K562 (cell line): ENCODE results near the gene KRTAP1-1. TPM values are rescaled to one million over a fixed set of nuclear protein-coding genes. Genes with fewer than 3 reads are reported as not detected.
"Not testable (repeated sequence)": the region's sequence is repeated elsewhere in the genome, so short reads cannot be mapped to it uniquely, and the experiment has no call there.

Experiments
- ATAC-seq: fragments of 200-7000 bp; cut with Tn5 transposase; 3 replicates; pipeline ENCODE4 v1.9.1; 2020; ENCODE audit warnings: moderate library complexity
- BruUV-seq: library from RNA; stranded (reverse); fragments of 400-500 nt; replicated peaks from 2 replicates; lab custom pipeline; 2021; lab: Mats Ljungman, UMichigan
- CTCF ChIA-PET: fragments of 300-600 bp; formaldehyde crosslinking; extraction: SDS; loops from one replicate; lab custom pipeline; 2021; ENCODE audit warnings: low intra/inter-chr PET ratio; lab: Yijun Ruan, JAX
- POLR2A ChIA-PET: fragments of 300-600, 350-650 bp; sonication (Branson Sonifier 250); formaldehyde crosslinking; extraction: SDS; loops from one replicate; lab custom pipeline; 2021; ENCODE audit warnings: antibody characterized with exemption, inconsistent platforms; lab: Yijun Ruan, JAX
- DNase-seq, 4 experiments: peaks; one replicate each; pipeline versions ENCODE4 v3.0.0 to v3.0.0-alpha.2; 2011 to 2018; ENCODE audit warnings: low spot score in 3 of 4, mixed read lengths in 3 of 4; ENCODE audit errors: extremely low read depth in 1 of 4
- FAIRE-seq: peaks from 2 replicates; lab custom pipeline; 2011; peaks lifted over from hg19 to GRCh38; lab: Jason Lieb, UNC
- H2AFZ ChIP-seq: 2 replicates; pipeline ENCODE4 v1.6.0; 2011; ENCODE audit warnings: low read depth, low read length, control low read depth, inconsistent platforms
- H3K27ac ChIP-seq: fragments of 200-600 bp; 3 replicates; pipeline ENCODE4 v1.8.0; 2011; ENCODE audit warnings: low read depth, mild to moderate bottlenecking, control low read depth, inconsistent platforms, low read length, moderate library complexity, mixed read lengths; ENCODE audit errors: extremely low read depth
- H3K27me3 ChIP-seq, 2 experiments: fragments of 300-600 bp in 1 of 2; 2 replicates in 1 of 2; 3 replicates in 1 of 2; pipeline versions ENCODE4 v1.6.0 to v1.8.0; 2011; ENCODE audit warnings: inconsistent platforms in 2 of 2, low read length in 2 of 2, mild to moderate bottlenecking in 1 of 2, mixed read lengths in 1 of 2, moderate library complexity in 1 of 2; ENCODE audit not compliant: control insufficient read depth in 2 of 2, insufficient read depth in 2 of 2
- H3K36me3 ChIP-seq: fragments of 300-600 bp; 3 replicates; pipeline ENCODE4 v1.8.0; 2011; ENCODE audit warnings: mild to moderate bottlenecking, low read length, inconsistent platforms; ENCODE audit not compliant: control insufficient read depth, insufficient read depth
- H3K4me1 ChIP-seq, 2 experiments: fragments of 200-600 bp in 1 of 2; replicated peaks in 1 of 2; 2 replicates in 1 of 2; 3 replicates in 1 of 2; pipeline versions ENCODE4 v1.5.1 to v1.8.0; 2011; ENCODE audit warnings: inconsistent platforms in 2 of 2, low read length in 2 of 2, mild to moderate bottlenecking in 1 of 2, mixed read lengths in 1 of 2, moderate library complexity in 1 of 2; ENCODE audit not compliant: control insufficient read depth in 2 of 2, insufficient read depth in 2 of 2
- H3K4me2 ChIP-seq: 2 replicates; pipeline ENCODE4 v1.6.1; 2011; ENCODE audit warnings: low read length, control low read depth, inconsistent platforms, mixed read lengths; ENCODE audit not compliant: insufficient read depth
- H3K4me3 ChIP-seq: fragments of 200-600 bp; sonication (generic), shearing (Covaris generic); 2 replicates; pipeline ENCODE4 v1.5.1; 2016; ENCODE audit warnings: control low read depth, inconsistent platforms
- H3K79me2 ChIP-seq: fragments of 200-600 bp; 3 replicates; pipeline ENCODE4 v1.8.0; 2011; ENCODE audit warnings: low read length, inconsistent platforms; ENCODE audit not compliant: control insufficient read depth, insufficient read depth
- H3K9ac ChIP-seq, 2 experiments: 2 replicates each; pipeline versions ENCODE4 v1.6.0 to v1.6.1; 2011; ENCODE audit warnings: low read depth in 2 of 2, low read length in 2 of 2, control low read depth in 1 of 2, inconsistent platforms in 1 of 2, mild to moderate bottlenecking in 1 of 2, mixed read lengths in 1 of 2; ENCODE audit not compliant: insufficient read depth in 1 of 2
- H3K9me1 ChIP-seq: one replicate; pipeline ENCODE4 v1.6.0; 2011; ENCODE audit warnings: inconsistent platforms, mild to moderate bottlenecking, low read length, moderate library complexity; ENCODE audit not compliant: control insufficient read depth, insufficient read depth
- H3K9me3 ChIP-seq: replicated peaks from 2 replicates; pipeline ENCODE4 v1.5.1; 2011; ENCODE audit warnings: low read depth, low read length, inconsistent platforms; ENCODE audit not compliant: control insufficient read depth, insufficient read depth
- H4K20me1 ChIP-seq: replicated peaks from 2 replicates; pipeline ENCODE4 v1.6.1; 2011; ENCODE audit warnings: low read length, inconsistent platforms, mixed read lengths; ENCODE audit not compliant: control insufficient read depth, insufficient read depth
- ASH1L ChIP-seq: fragments of 450-650 bp; IDR thresholded peaks from 2 replicates; pipeline ENCODE4 v1.6.1; 2018; ENCODE audit warnings: borderline replicate concordance, mild to moderate bottlenecking, low read depth; ENCODE audit not compliant: partially characterized antibody
- ESRRB ChIP-seq: fragments of 250-450 bp; sonication (Bioruptor Pico); IDR thresholded peaks from 2 replicates; pipeline ENCODE4 v1.5.0; 2020; ENCODE audit warnings: mild to moderate bottlenecking, moderate library complexity, borderline replicate concordance
- FOXJ3 ChIP-seq: sonication (generic); formaldehyde crosslinking; IDR thresholded peaks from 2 replicates; pipeline ENCODE4 v1.4.0; 2020; ENCODE audit warnings: mild to moderate bottlenecking, missing genetic modification reagents
- GTF2B ChIP-seq: IDR thresholded peaks from 2 replicates; pipeline ENCODE4 v1.6.1; 2011; ENCODE audit not compliant: insufficient read length; ENCODE audit errors: extremely low read depth
- KLF10 ChIP-seq: fragments of 250-450 bp; sonication (Bioruptor Pico); IDR thresholded peaks from 2 replicates; pipeline ENCODE4 v1.6.1; 2021; ENCODE audit warnings: matching md5 sums
- NFE2 ChIP-seq: IDR thresholded peaks from 2 replicates; pipeline ENCODE4 v1.6.1; 2014; ENCODE audit warnings: antibody characterized with exemption, low read depth
- POLR2B ChIP-seq: fragments of 450-650 bp; IDR thresholded peaks from 2 replicates; pipeline ENCODE4 v1.6.1; 2018; ENCODE audit warnings: low read depth; ENCODE audit not compliant: partially characterized antibody
- RBM39 ChIP-seq: fragments of 200-400 bp; formaldehyde crosslinking; optimal IDR thresholded peaks from 2 replicates; pipeline ENCODE3; 2018; ENCODE audit warnings: low read depth, low read length
- ZNF133 ChIP-seq: fragments of 250-450 bp; sonication (Bioruptor Pico); IDR thresholded peaks from 2 replicates; pipeline ENCODE4 v1.4.0; 2020; ENCODE audit warnings: mild to moderate bottlenecking
- ZNF589 ChIP-seq: fragments of 200-800 bp; sonication (Bioruptor generic); IDR thresholded peaks from 2 replicates; pipeline ENCODE4 v1.6.1; 2016; ENCODE audit warnings: low read depth, missing genetic modification characterization, missing compliant biosample characterization
- WGBS: fragments of 100-300 bp; shearing (Covaris generic); methylation state at CpG from one replicate; pipeline ENCODE4 v1.1.6; 2016; ENCODE audit warnings: low coverage, mixed read lengths; ENCODE audit not compliant: insufficient coverage; ENCODE audit errors: missing lambda C conversion rate; 5-methylcytosine and 5-hydroxymethylcytosine counted together
- in situ Hi-C: fragments of 300-500 bp; cut with MboI; formaldehyde crosslinking; loops from 4 replicates; pipeline ENCODE4 v1.15.0; 2018; ENCODE audit warnings: inconsistent platforms, mixed read lengths
- intact Hi-C: fragments of 100-400 bp; cut with micrococcal nuclease; formaldehyde crosslinking; loops from 2 replicates; pipeline ENCODE4 v1.14.2; 2022
- polyA plus RNA-seq, 8 experiments: library from polyadenylated mRNA; depleted of rRNA in 4 of 8; stranded (reverse) in 5 of 8; unstranded in 3 of 8; fragments of >200 nt; fragmentation: Nextera tagmentation in 2 of 8; fragmentation: Illumina TruSeq in 1 of 8; extraction: Ambion mirVana in 2 of 8; extraction: Trizol in 1 of 8; gene quantifications; 2 replicates each; pipeline versions ENCODE4 v1.2.1 to v1.2.3, GENCODE V29; 2011 to 2014; ENCODE audit warnings: inconsistent platforms in 1 of 8, missing spikeins in 1 of 8
- total RNA-seq, 7 experiments: library from RNA; depleted of rRNA in 6 of 7; stranded (reverse); fragments of >200 nt in 6 of 7; fragmentation: Illumina TruSeq in 2 of 7; extraction: Trizol in 2 of 7; gene quantifications; 2 replicates each; pipeline versions ENCODE4 v1.2.1 to v1.2.3, GENCODE V29; 2011 to 2021; ENCODE audit warnings: low replicate concordance in 1 of 7

The KRTAP1-1 gene
- total and polyA plus RNA-seq, 9 of the 15 experiments (the other 6 are each of a cell fraction or from before 2014, with no cell fraction given) = not detected

GRCh38 chr17:41037853-41038350 is 3.3 kb downstream of the KRTAP1-1 start:
- H4K20me1 ChIP-seq = no peaks in the 10 kb centered on the region
- CTCF ChIA-PET = no interaction called here
- no peak overlapping the region for H3K27ac ChIP-seq
- no peaks in the 10 kb centered on the region for H3K79me2 ChIP-seq
- ATAC-seq (no peak), FAIRE-seq (no peak), DNase-seq (no peak)
- TF ChIP-seq GTF2B = no peak
- no peak for TF ChIP-seq POLR2B
- TF ChIP-seq ESRRB (CRISPR knock-in tag) = no peak
- TF ChIP-seq ZNF589 = no peak
- TF ChIP-seq ASH1L = no peak
- no peak for TF ChIP-seq KLF10 (CRISPR knock-in tag)
- no peak for TF ChIP-seq ZNF133 (CRISPR knock-in tag)
- no peak for TF ChIP-seq FOXJ3 (CRISPR knock-in tag)
- TF ChIP-seq NFE2 = no peak
- no peak for TF ChIP-seq RBM39
- no peaks in the 10 kb centered on the region for H3K4me1 ChIP-seq
- H3K27me3 ChIP-seq = peaks cover 0 to 6% of the 10 kb centered on the region in 2 experiments; a peak in 1 of 5 replicates
- H3K4me2 ChIP-seq = no peak overlapping the region
- H3K9me3 ChIP-seq = no peaks in the 10 kb centered on the region; the same call in 1 of the 2 replicates
- H3K9ac ChIP-seq = no peak overlapping the region
- BruUV-seq = no TSS peak
- no peaks in the 10 kb centered on the region for H3K9me1 ChIP-seq
- no peak overlapping the region for H3K4me3 ChIP-seq
- no peak overlapping the region for H2AFZ ChIP-seq
- in situ Hi-C loops (no loop called here), intact Hi-C loops (no loop called here)
- POLR2A ChIA-PET = interaction anchor here (0.9 to 1.5 kb wide), 2 partner anchors 9 to 34 kb away, joined by 3 read pairs; no protein-coding TSS in a partner anchor
- H3K36me3 ChIP-seq = no peaks in the 10 kb centered on the region
- 3% methylated on average over 2 of the region's 2 CpGs for WGBS

- FAIRE-seq, ATAC-seq, H3K9ac ChIP-seq, H3K4me2 ChIP-seq, H3K36me3 ChIP-seq, in situ Hi-C loops, BruUV-seq, intact Hi-C loops, H4K20me1 ChIP-seq, H3K27ac ChIP-seq, H3K4me3 ChIP-seq, H3K9me1 ChIP-seq, H2AFZ ChIP-seq, DNase-seq, CTCF ChIA-PET, H3K4me1 ChIP-seq, H3K79me2 ChIP-seq, H3K9me3 ChIP-seq: not testable (repeated sequence)
- under 1% methylated on average over 9 of the region's 10 CpGs for WGBS
- POLR2A ChIA-PET = interaction anchor here (0.6 kb wide), 1 partner anchor 498 kb away, joined by 4 read pairs; no protein-coding TSS in a partner anchor
- H3K27me3 ChIP-seq = peaks cover 0 to 13% of the 10 kb centered on the region in 2 experiments; a peak in 2 of 5 replicates
These were observed 6.8 kb downstream of the KRTAP1-1 start, which contains the start of gene KRTAP1-3 for GRCh38 chr17:41034346-41034935. TSS of gene KRTAP1-3 (minus strand) at chr17:41034874. CDS start at chr17:41034821, 53 bp downstream.
